Measurements from ENCODE around the gene RIN3.

DNA sequence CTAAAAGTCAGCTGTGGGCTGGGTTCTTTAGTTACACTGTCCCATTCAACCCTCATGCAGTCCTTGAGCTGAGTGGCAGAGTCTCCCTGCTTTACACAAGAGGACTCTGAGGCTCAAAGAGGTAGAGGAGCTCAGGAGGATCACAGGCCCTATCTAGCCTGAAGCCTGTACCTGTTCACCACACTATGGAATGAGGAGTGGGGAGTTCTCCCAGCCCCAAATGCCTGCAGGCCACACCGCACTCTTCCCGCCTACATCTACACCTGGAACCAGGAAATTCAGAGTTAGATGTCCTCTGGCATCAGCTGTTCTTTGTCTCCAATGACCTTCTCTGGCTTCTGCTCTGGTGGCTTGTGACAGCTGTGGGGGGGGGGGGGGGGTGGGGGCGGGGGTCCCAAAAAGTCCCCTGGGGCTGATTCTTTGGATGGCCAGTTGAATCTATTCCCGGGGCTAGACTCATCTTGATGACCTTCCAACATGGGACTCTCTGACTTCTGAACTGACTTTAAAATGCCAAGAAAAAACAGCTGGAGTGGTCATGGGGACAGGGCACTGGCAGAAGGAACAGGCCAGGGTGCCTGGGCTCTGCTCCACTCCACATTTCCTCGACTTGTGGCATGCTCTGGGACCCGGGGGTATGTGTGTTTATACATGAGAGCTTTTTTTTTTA is 30.6 kb downstream of the RIN3 start:
- TF ChIP-seq CTCF (IDR thresholded peaks at IDR 0.05), result no peak
- TF ChIP-seq POLR2AphosphoS5 (IDR thresholded peaks at IDR 0.05), result no peak

Data from gastroesophageal sphincter (tissue), 3 donors.